ENCODE results near the gene HRAS. TPM values are rescaled to one million over a fixed set of nuclear protein-coding genes. Genes with fewer than 3 reads are reported as not detected.

HRAS gene
- total and polyA plus RNA-seq, 4 donors = 4.7 to 17.4 (median 10.9) TPM

DNA sequence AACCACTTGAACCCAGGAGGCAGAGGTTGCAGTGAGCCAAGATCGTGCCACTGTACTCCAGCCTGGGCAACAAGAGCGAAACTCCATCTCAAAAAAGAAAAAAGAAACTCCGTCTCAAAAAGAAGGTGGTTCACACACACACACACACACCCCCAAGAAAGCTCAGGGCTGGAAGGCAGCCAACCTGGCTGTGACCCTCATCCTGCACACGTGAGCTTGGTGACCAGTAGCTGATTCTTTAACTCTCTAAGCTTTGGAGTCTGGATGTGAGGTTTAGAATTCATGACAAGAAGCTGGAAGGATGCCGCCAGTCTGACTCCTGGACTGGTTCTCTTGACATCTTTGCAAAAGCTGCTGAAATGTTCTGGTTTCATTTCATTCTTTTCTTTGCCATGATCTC is 26.4 kb downstream of the HRAS start:
- Histone ChIP-seq H3K4me1 (ENCODE audit: control insufficient read depth in 4 of 4, insufficient read depth in 4 of 4, low read length in 3 of 4) (peaks cover 12 to 26% (median 20%) of the 10 kb centered on the region in 4 donors), H3K9ac (ENCODE audit: low read depth in 1 of 2, low read length in 2 of 2) (no peak overlapping the region), H3K27me3 (ENCODE audit: control insufficient read depth in 4 of 4, insufficient read depth in 4 of 4, low read length in 3 of 4) (no peaks in the 10 kb centered on the region), H3K9me3 (ENCODE audit: control insufficient read depth in 4 of 4, low read length in 3 of 4) (no peaks in the 10 kb centered on the region), H3K36me3 (ENCODE audit: control insufficient read depth in 4 of 4, insufficient read depth in 3 of 4, low read depth in 1 of 4, low read length in 3 of 4) (peaks cover 0 to 9% (median 6%) of the 10 kb centered on the region in 4 donors), H3K27ac (ENCODE audit: low read depth in 1 of 2, low read length in 2 of 2) (no peak overlapping the region), H3K4me3 (ENCODE audit: low read depth in 1 of 3, low read length in 3 of 3) (no peak overlapping the region)
- no peak for DNase-seq (ENCODE audit: low spot score)
- 85% methylated on average over 5 of the region's 5 CpGs for WGBS
- TF ChIP-seq RXRA (IDR thresholded peaks at IDR 0.05) (no peak), YY1 (IDR thresholded peaks at IDR 0.05) (no peak), FOXA2 (IDR thresholded peaks at IDR 0.05) (no peak), FOXA1 (IDR thresholded peaks at IDR 0.05) (no peak), SP1 (IDR thresholded peaks at IDR 0.05) (no peak), HNF4G (IDR thresholded peaks at IDR 0.05) (no peak)
- TF ChIP-seq, protein P1, sequence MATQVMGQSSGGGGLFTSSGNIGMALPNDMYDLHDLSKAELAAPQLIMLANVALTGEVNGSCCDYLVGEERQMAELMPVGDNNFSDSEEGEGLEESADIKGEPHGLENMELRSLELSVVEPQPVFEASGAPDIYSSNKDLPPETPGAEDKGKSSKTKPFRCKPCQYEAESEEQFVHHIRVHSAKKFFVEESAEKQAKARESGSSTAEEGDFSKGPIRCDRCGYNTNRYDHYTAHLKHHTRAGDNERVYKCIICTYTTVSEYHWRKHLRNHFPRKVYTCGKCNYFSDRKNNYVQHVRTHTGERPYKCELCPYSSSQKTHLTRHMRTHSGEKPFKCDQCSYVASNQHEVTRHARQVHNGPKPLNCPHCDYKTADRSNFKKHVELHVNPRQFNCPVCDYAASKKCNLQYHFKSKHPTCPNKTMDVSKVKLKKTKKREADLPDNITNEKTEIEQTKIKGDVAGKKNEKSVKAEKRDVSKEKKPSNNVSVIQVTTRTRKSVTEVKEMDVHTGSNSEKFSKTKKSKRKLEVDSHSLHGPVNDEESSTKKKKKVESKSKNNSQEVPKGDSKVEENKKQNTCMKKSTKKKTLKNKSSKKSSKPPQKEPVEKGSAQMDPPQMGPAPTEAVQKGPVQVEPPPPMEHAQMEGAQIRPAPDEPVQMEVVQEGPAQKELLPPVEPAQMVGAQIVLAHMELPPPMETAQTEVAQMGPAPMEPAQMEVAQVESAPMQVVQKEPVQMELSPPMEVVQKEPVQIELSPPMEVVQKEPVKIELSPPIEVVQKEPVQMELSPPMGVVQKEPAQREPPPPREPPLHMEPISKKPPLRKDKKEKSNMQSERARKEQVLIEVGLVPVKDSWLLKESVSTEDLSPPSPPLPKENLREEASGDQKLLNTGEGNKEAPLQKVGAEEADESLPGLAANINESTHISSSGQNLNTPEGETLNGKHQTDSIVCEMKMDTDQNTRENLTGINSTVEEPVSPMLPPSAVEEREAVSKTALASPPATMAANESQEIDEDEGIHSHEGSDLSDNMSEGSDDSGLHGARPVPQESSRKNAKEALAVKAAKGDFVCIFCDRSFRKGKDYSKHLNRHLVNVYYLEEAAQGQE (IDR thresholded peaks at IDR 0.05) = no peak

DNA sequence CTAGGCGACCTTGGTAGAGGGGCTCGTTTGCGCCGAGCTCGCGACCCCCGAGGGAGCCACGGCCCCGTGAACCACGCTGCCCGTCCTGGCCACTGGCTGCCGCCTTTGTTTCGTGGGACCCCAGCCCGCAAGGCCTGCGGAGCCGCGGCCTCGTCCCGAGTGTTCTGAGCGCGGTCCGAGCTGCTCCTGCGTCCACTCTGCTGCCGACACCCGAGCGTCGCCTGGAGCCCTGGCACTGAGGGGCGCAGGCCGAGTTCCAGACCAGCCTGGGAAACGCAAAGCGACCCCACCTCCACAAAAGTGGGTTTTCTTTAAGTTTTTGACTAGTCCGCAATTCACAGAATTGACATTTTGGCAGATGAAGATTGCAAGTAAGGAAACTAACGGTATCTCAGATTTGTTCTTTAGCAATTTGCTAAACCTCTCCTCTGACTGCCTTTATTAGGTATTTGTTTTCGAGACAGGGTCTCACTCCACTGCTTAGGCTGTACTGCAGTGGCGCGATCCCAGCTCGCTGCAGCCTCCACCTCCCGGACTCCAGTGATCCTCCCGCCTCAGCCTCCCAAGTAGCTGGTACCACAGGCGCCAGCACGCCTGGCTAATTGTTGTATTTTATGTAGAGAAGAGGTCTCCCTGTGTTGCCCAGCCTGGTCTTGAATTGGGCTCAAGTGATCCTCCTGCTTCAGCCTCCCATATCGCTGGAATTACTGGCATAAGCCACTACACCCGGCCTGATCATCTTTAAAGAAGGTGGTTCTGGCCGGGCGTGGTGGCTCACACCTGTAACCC is 27.5 kb downstream of the HRAS start:
- peak overlapping the region in 1 of 2 donors; percentile 100 for H3K27ac ChIP-seq (ENCODE audit: low read depth in 1 of 2, low read length in 2 of 2)
- H3K4me1 ChIP-seq (ENCODE audit: control insufficient read depth in 4 of 4, insufficient read depth in 4 of 4, low read length in 3 of 4) = peaks cover 12 to 33% (median 24%) of the 10 kb centered on the region in 4 donors
- TF ChIP-seq HNF4G (IDR thresholded peaks at IDR 0.05) = no peak
- TF ChIP-seq, protein P2, sequence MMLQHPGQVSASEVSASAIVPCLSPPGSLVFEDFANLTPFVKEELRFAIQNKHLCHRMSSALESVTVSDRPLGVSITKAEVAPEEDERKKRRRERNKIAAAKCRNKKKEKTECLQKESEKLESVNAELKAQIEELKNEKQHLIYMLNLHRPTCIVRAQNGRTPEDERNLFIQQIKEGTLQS (IDR thresholded peaks at IDR 0.05) = no peak
- no peak for TF ChIP-seq EGR1 (IDR thresholded peaks at IDR 0.05; ENCODE audit: low read depth in 2 of 2)
- TF ChIP-seq, protein P1 (IDR thresholded peaks at IDR 0.05) = no peak
- no peak for TF ChIP-seq FOXA1 (IDR thresholded peaks at IDR 0.05)
- no peak for TF ChIP-seq YY1 (IDR thresholded peaks at IDR 0.05)
- TF ChIP-seq RAD21 (IDR thresholded peaks at IDR 0.05) = no peak
- TF ChIP-seq, protein P3, sequence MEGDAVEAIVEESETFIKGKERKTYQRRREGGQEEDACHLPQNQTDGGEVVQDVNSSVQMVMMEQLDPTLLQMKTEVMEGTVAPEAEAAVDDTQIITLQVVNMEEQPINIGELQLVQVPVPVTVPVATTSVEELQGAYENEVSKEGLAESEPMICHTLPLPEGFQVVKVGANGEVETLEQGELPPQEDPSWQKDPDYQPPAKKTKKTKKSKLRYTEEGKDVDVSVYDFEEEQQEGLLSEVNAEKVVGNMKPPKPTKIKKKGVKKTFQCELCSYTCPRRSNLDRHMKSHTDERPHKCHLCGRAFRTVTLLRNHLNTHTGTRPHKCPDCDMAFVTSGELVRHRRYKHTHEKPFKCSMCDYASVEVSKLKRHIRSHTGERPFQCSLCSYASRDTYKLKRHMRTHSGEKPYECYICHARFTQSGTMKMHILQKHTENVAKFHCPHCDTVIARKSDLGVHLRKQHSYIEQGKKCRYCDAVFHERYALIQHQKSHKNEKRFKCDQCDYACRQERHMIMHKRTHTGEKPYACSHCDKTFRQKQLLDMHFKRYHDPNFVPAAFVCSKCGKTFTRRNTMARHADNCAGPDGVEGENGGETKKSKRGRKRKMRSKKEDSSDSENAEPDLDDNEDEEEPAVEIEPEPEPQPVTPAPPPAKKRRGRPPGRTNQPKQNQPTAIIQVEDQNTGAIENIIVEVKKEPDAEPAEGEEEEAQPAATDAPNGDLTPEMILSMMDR (IDR thresholded peaks at IDR 0.05; ENCODE audit: low read depth, low read length, missing input control) = no peak
- no peak for TF ChIP-seq JUND (IDR thresholded peaks at IDR 0.05)
- no peaks in the 10 kb centered on the region for H3K27me3 ChIP-seq (ENCODE audit: control insufficient read depth in 4 of 4, insufficient read depth in 4 of 4, low read length in 3 of 4)
- H3K9ac ChIP-seq (ENCODE audit: low read depth in 1 of 2, low read length in 2 of 2) = no peak overlapping the region
- DNase-seq (ENCODE audit: low spot score) = no peak
- WGBS = 59% methylated on average over 45 of the region's 45 CpGs
- no peaks in the 10 kb centered on the region for H3K9me3 ChIP-seq (ENCODE audit: control insufficient read depth in 4 of 4, low read length in 3 of 4)
- H3K4me3 ChIP-seq (ENCODE audit: low read depth in 1 of 3, low read length in 3 of 3) = peak overlapping the region; percentile 53 to 79 (median 68)
- H3K36me3 ChIP-seq (ENCODE audit: control insufficient read depth in 4 of 4, insufficient read depth in 3 of 4, low read depth in 1 of 4, low read length in 3 of 4) = peaks cover 0 to 9% (median 3%) of the 10 kb centered on the region in 4 donors

Data from liver (tissue), 9 donors.